Stimulated activated CD4-positive, alpha-beta T cell treated with anti-CD3 and anti-CD28 coated beads, Interleukin-12 subunit alpha, Interleukin-12 subunit beta, amount 100 ng/mL, for 24 hours (primary cell): Measurements from ENCODE around the gene VOPP1.
"Not testable (repeated sequence)": the region's sequence is repeated elsewhere in the genome, so short reads cannot be mapped to it uniquely, and the experiment has no call there.

ENCODE experiments used
- DNase-seq, 2 experiments: peaks; one replicate each; pipeline ENCODE4 v3.0.0-alpha.2; 2020; ENCODE audit warnings: low read depth in 2 of 2

Gene VOPP1

GRCh38 chr7:55510206-55510605, 62.1 kb downstream of the VOPP1 start:
- DNase-seq: not testable (repeated sequence)

GRCh38 chr7:55509322-55509721, 63.0 kb downstream of the VOPP1 start:
- no peak for DNase-seq

GRCh38 chr7:55508221-55509011, 63.9 kb downstream of the VOPP1 start:
- DNase-seq: no peak

GRCh38 chr7:55507743-55508142, 64.6 kb downstream of the VOPP1 start:
- DNase-seq: no peak

GRCh38 chr7:55504967-55505658, 67.2 kb downstream of the VOPP1 start:
- DNase-seq: no peak

GRCh38 chr7:55504093-55504859, 68.0 kb downstream of the VOPP1 start:
- no peak for DNase-seq

- DNase-seq: no peak
Observed at GRCh38 chr7:55502858-55503440, 69.4 kb downstream of the VOPP1 start.

GRCh38 chr7:55502124-55502857, 70.0 kb downstream of the VOPP1 start:
- DNase-seq: no peak

- DNase-seq: no peak
Observed at GRCh38 chr7:55501611-55502010, 70.7 kb downstream of the VOPP1 start.

GRCh38 chr7:55500117-55500756, 72.1 kb downstream of the VOPP1 start:
- DNase-seq: no peak

- no peak for DNase-seq
Observed at GRCh38 chr7:55499591-55499990, 72.7 kb downstream of the VOPP1 start.

GRCh38 chr7:55498770-55499169, 73.5 kb downstream of the VOPP1 start:
- DNase-seq: no peak

- no peak for DNase-seq
Observed at GRCh38 chr7:55498142-55498541, 74.2 kb downstream of the VOPP1 start.

GRCh38 chr7:55497521-55497920, 74.8 kb downstream of the VOPP1 start:
- DNase-seq: no peak

- DNase-seq: no peak
Observed at GRCh38 chr7:55496906-55497305, 75.4 kb downstream of the VOPP1 start.

GRCh38 chr7:55494951-55495350, 77.4 kb downstream of the VOPP1 start:
- DNase-seq: no peak

- DNase-seq: no peak
Observed at GRCh38 chr7:55493408-55493807, 78.9 kb downstream of the VOPP1 start.

GRCh38 chr7:55491346-55491745, 81.0 kb downstream of the VOPP1 start:
- no peak for DNase-seq

GRCh38 chr7:55490099-55490498, 82.2 kb downstream of the VOPP1 start:
- DNase-seq: no peak

GRCh38 chr7:55489552-55489951, 82.8 kb downstream of the VOPP1 start:
- no peak for DNase-seq

GRCh38 chr7:55488804-55489340, 83.4 kb downstream of the VOPP1 start:
- no peak for DNase-seq
